HG03064 (cell line): ENCODE results near the gene HHAT.

Source experiments
- ATAC-seq: cut with Tn5 transposase; IDR thresholded peaks from one replicate; pipeline ENCODE4 v1.9.1; 2021; ENCODE audit warnings: low read depth; ENCODE audit not compliant: unreplicated experiment

The HHAT gene

GRCh38 chr1:210476730-210477129, 148.0 kb downstream of the HHAT start:
- no peak for ATAC-seq

GRCh38 chr1:210477328-210477924, 148.7 kb downstream of the HHAT start:
- ATAC-seq: no peak

- ATAC-seq: no peak
Measured at GRCh38 chr1:210478820-210479219, 150.1 kb downstream of the HHAT start.

GRCh38 chr1:210482491-210482890, 153.8 kb downstream of the HHAT start:
- ATAC-seq: no peak

- no peak for ATAC-seq
Measured at GRCh38 chr1:210482945-210483617, 154.4 kb downstream of the HHAT start.

GRCh38 chr1:210483821-210484220, 155.1 kb downstream of the HHAT start:
- no peak for ATAC-seq

- ATAC-seq: no peak
Measured at GRCh38 chr1:210487021-210487420, 158.3 kb downstream of the HHAT start.

GRCh38 chr1:210489491-210489890, 160.8 kb downstream of the HHAT start:
- ATAC-seq: no peak

GRCh38 chr1:210490781-210491180, 162.1 kb downstream of the HHAT start:
- no peak for ATAC-seq

GRCh38 chr1:210496063-210496462, 167.4 kb downstream of the HHAT start:
- ATAC-seq: no peak

GRCh38 chr1:210499956-210500355, 171.3 kb downstream of the HHAT start:
- ATAC-seq: no peak

GRCh38 chr1:210500831-210501230, 172.1 kb downstream of the HHAT start:
- no peak for ATAC-seq

GRCh38 chr1:210504286-210504685, 175.6 kb downstream of the HHAT start:
- no peak for ATAC-seq

- no peak for ATAC-seq
Measured at GRCh38 chr1:210505601-210506496, 177.1 kb downstream of the HHAT start.

GRCh38 chr1:210506689-210507088, 178.0 kb downstream of the HHAT start:
- no peak for ATAC-seq

- no peak for ATAC-seq
Measured at GRCh38 chr1:210516092-210516656, 187.5 kb downstream of the HHAT start.

- no peak for ATAC-seq
Measured at GRCh38 chr1:210516697-210517459, 188.2 kb downstream of the HHAT start.

- no peak for ATAC-seq
Measured at GRCh38 chr1:210523830-210524229, 195.1 kb downstream of the HHAT start.

- no peak for ATAC-seq
Measured at GRCh38 chr1:210525716-210526454, 197.2 kb downstream of the HHAT start.

GRCh38 chr1:210527091-210527490, 198.4 kb downstream of the HHAT start:
- ATAC-seq: no peak
